ENCODE data around the gene SLC38A8.

SLC38A8 gene

DNA sequence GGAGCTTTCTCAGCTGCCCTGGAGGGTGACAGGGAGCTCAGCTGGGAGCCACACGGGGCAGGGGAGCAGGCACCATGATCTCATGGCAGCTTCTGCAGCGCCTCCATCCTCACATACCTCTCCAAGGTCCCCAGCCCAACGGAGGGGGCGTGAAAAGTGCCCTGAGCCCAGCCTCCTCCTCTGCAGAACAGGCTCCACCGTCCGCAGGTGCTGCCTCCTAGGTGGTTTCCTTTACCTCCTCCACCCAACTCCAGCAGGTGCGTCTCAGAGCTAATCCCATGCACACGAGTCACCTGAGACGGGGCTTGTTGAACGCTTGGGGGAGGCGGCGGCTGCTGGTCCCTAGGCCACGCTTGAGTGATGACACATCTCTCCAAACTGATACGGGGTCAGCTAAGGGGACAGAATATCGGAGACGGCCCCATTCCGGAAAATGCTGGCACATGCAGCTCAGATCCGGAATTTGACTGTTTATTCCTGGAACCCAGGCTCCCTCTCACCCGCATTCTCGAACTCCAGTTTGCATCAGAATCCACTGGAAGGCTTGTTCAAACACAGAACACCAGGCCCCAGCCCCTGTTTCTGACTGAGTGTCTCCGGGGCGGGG, 387 bp upstream of the SLC38A8 start:
- DNase-seq (ENCODE audit: low read depth) = no peak
- in situ Hi-C loops (cut with HindIII; ENCODE audit: low sequenced_read_pairs) = no loop called here
- H3K4me3 ChIP-seq (ENCODE audit: low read depth, low read length) = no peak overlapping the region
- TF ChIP-seq CTCF (IDR thresholded peaks at IDR 0.05; ENCODE audit: low read depth, low read length, missing control alignments) = no peak

GRCh38 chr16:84041881-84042280, 714 bp downstream of the SLC38A8 start:
- no peak for TF ChIP-seq CTCF (IDR thresholded peaks at IDR 0.05; ENCODE audit: low read depth, low read length, missing control alignments)
- no peak overlapping the region for H3K4me3 ChIP-seq (ENCODE audit: low read depth, low read length)
- DNase-seq (ENCODE audit: low read depth) = no peak
- in situ Hi-C loops (cut with HindIII; ENCODE audit: low sequenced_read_pairs) = no loop called here

GRCh38 chr16:84040823-84041820, 1.5 kb downstream of the SLC38A8 start:
- in situ Hi-C loops (cut with HindIII; ENCODE audit: low sequenced_read_pairs) = no loop called here
- no peak overlapping the region for H3K4me3 ChIP-seq (ENCODE audit: low read depth, low read length)
- TF ChIP-seq CTCF (IDR thresholded peaks at IDR 0.05; ENCODE audit: low read depth, low read length, missing control alignments) = no peak
- DNase-seq (ENCODE audit: low read depth) = no peak

GRCh38 chr16:84040226-84040822, 2.3 kb downstream of the SLC38A8 start:
- DNase-seq (ENCODE audit: low read depth) = no peak
- no peak overlapping the region for H3K4me3 ChIP-seq (ENCODE audit: low read depth, low read length)
- no peak for TF ChIP-seq CTCF (IDR thresholded peaks at IDR 0.05; ENCODE audit: low read depth, low read length, missing control alignments)
- in situ Hi-C loops (cut with HindIII; ENCODE audit: low sequenced_read_pairs) = no loop called here

DNA sequence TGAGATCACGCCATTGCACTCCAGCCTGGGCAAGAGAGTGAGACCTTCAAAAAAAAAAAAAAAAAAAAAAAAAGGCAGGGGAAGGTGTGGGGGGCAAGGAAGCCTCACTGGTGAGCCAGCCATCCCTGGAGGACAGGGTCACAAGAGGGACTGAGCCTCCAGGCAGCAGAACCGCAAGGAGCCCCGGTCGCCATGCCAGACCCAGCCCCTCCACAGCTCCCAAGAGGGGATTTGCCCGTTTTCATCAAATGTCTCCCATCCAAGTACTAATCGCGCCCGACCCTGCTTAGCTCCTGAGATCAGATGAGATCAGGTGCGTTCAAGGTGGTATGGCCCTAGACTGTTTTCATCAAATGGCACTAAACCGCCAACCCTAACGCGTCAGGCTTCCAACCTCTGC, 2.9 kb downstream of the SLC38A8 start:
- H3K4me3 ChIP-seq (ENCODE audit: low read depth, low read length) = no peak overlapping the region
- TF ChIP-seq CTCF (IDR thresholded peaks at IDR 0.05; ENCODE audit: low read depth, low read length, missing control alignments) = no peak
- DNase-seq (ENCODE audit: low read depth) = no peak
- in situ Hi-C loops (cut with HindIII; ENCODE audit: low sequenced_read_pairs) = no loop called here

DNA sequence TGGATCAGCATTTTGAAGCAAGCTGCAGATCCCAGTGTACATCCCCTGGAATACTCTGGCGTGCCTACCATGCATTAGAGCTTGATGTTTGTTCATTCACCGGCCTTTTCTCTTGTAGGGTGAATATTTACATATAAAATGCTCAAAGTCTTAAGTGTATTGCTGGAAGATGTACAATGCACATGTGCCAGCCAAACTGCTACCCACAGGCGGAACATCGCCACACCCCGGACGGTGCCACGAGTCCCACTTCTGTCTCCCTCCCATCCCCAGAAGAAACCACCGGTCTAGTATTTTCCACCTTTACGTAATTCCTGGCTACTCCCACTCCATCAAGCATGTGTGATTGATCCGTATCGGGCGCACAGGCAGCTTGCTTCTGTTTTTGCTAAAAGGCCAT, 4.1 kb downstream of the SLC38A8 start:
- in situ Hi-C loops (cut with HindIII; ENCODE audit: low sequenced_read_pairs) = no loop called here

More for the DNA sequence above, 4.1 kb downstream of the SLC38A8 start:
- no peak for DNase-seq (ENCODE audit: low read depth)
- H3K4me3 ChIP-seq (ENCODE audit: low read depth, low read length) = no peak overlapping the region
- TF ChIP-seq CTCF (IDR thresholded peaks at IDR 0.05; ENCODE audit: low read depth, low read length, missing control alignments) = no peak
